Measurements from ENCODE around the gene CDH16. TPM values are rescaled to one million over a fixed set of nuclear protein-coding genes. Genes with fewer than 3 reads are reported as not detected.

The CDH16 gene
- total RNA-seq, 1 experiment from 2014 or later = not detected

- Histone ChIP-seq H3K4me3 (ENCODE audit: low read depth, low read length, poor library complexity, severe bottlenecking) (no peak overlapping the region), H3K36me3 (ENCODE audit: insufficient read depth, low read length, poor library complexity, severe bottlenecking) (no peaks in the 10 kb centered on the region), H3K27me3 (replicated peaks; ENCODE audit: insufficient read depth, low read depth, low read length, poor library complexity) (no peaks in the 10 kb centered on the region), H3K9me3 (ENCODE audit: low read depth, low read length, poor library complexity, severe bottlenecking) (peaks cover 7% of the 10 kb centered on the region), H3K4me1 (ENCODE audit: insufficient read depth, low read length, poor library complexity, severe bottlenecking) (no peaks in the 10 kb centered on the region), H3K27ac (ENCODE audit: low read depth, low read length, poor library complexity, severe bottlenecking) (no peak overlapping the region)
- BruUV-seq (replicated peaks) = no TSS peak
- intact Hi-C loops (cut with micrococcal nuclease; ENCODE audit: unreplicated experiment) = loop anchor here (2.0 to 5.0 kb wide), 3 partner anchors 59 to 444 kb away; partner anchors contain the start of gene MATCAP1
- POLR2A ChIA-PET (ENCODE audit: low non-redundant PET) = interaction anchor here (0.6 kb wide), 2 partner anchors 53 to 261 kb away, joined by 3 read pairs; no protein-coding TSS in a partner anchor
- DNase-seq (ENCODE audit: low spot score) = no peak
- no peak for TF ChIP-seq EZH2 (IDR thresholded peaks at IDR 0.05; ENCODE audit: borderline replicate concordance, low read depth, low read length, poor library complexity, severe bottlenecking)
- TF ChIP-seq, protein P1, sequence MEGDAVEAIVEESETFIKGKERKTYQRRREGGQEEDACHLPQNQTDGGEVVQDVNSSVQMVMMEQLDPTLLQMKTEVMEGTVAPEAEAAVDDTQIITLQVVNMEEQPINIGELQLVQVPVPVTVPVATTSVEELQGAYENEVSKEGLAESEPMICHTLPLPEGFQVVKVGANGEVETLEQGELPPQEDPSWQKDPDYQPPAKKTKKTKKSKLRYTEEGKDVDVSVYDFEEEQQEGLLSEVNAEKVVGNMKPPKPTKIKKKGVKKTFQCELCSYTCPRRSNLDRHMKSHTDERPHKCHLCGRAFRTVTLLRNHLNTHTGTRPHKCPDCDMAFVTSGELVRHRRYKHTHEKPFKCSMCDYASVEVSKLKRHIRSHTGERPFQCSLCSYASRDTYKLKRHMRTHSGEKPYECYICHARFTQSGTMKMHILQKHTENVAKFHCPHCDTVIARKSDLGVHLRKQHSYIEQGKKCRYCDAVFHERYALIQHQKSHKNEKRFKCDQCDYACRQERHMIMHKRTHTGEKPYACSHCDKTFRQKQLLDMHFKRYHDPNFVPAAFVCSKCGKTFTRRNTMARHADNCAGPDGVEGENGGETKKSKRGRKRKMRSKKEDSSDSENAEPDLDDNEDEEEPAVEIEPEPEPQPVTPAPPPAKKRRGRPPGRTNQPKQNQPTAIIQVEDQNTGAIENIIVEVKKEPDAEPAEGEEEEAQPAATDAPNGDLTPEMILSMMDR (conservative IDR thresholded peaks at IDR 0.05; ENCODE audit: low read depth, low read length) = no peak
- CTCF ChIA-PET = interaction anchor here (0.6 to 1.3 kb wide), 5 partner anchors 182 to 1052 kb away, joined by 3 to 14 read pairs (median 3); no protein-coding TSS in a partner anchor
Measured at GRCh38 chr16:66953462-66954096, 34.9 kb upstream of the CDH16 start.

DNA sequence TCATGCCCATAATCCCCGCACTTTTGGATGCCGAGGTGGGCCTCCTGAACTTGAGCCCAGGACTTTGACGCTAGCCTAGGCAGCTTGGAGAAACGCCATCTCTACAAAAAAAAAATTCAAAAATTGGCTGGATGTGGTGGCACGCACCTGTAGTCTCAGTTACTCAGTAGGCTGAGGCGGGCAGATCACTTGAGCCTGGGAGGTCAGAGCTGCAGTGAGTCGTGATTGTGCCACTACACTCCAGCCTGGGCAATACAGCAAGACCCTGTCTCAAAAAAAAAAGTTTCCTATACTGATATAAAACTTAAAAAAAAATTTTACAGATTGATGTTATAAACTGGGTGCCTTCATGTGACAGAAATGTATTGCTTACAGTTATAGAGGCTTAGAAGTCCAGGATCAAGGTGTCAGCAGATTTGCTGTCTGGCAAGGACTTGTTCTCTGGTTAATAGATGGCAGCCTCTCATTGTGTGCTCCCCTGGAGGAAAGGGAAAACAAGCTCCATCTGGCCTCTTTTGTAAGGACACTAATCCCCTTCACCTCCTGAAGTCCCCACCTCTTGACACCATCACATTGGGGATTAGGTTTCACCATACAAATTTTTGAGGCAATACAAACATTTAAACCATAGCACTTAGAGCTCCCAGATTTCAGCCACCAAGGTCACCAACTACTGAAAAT lies 33.9 kb upstream of the CDH16 start:
- CTCF ChIA-PET = interaction anchor here (1.2 kb wide), 1 partner anchor 8 kb away, joined by 3 read pairs; the partner anchor contains the start of gene CES3
- Histone ChIP-seq H3K36me3 (ENCODE audit: insufficient read depth, low read length, poor library complexity, severe bottlenecking) (no peaks in the 10 kb centered on the region), H3K4me1 (ENCODE audit: insufficient read depth, low read length, poor library complexity, severe bottlenecking) (no peaks in the 10 kb centered on the region), H3K27me3 (replicated peaks; ENCODE audit: insufficient read depth, low read depth, low read length, poor library complexity) (no peaks in the 10 kb centered on the region), H3K4me3 (ENCODE audit: low read depth, low read length, poor library complexity, severe bottlenecking) (no peak overlapping the region), H3K27ac (ENCODE audit: low read depth, low read length, poor library complexity, severe bottlenecking) (no peak overlapping the region), H3K9me3 (ENCODE audit: low read depth, low read length, poor library complexity, severe bottlenecking) (peaks cover 7% of the 10 kb centered on the region)
- intact Hi-C loops (cut with micrococcal nuclease; ENCODE audit: unreplicated experiment) = loop anchor here (5.0 kb wide), 2 partner anchors 60 to 445 kb away; no protein-coding TSS in a partner anchor
- TF ChIP-seq EZH2 (IDR thresholded peaks at IDR 0.05; ENCODE audit: borderline replicate concordance, low read depth, low read length, poor library complexity, severe bottlenecking) = no peak
- TF ChIP-seq, protein P1 (conservative IDR thresholded peaks at IDR 0.05; ENCODE audit: low read depth, low read length) = no peak
- no TSS peak for BruUV-seq (replicated peaks)
- DNase-seq (ENCODE audit: low spot score) = no peak
- POLR2A ChIA-PET (ENCODE audit: low non-redundant PET) = no interaction called here

DNA sequence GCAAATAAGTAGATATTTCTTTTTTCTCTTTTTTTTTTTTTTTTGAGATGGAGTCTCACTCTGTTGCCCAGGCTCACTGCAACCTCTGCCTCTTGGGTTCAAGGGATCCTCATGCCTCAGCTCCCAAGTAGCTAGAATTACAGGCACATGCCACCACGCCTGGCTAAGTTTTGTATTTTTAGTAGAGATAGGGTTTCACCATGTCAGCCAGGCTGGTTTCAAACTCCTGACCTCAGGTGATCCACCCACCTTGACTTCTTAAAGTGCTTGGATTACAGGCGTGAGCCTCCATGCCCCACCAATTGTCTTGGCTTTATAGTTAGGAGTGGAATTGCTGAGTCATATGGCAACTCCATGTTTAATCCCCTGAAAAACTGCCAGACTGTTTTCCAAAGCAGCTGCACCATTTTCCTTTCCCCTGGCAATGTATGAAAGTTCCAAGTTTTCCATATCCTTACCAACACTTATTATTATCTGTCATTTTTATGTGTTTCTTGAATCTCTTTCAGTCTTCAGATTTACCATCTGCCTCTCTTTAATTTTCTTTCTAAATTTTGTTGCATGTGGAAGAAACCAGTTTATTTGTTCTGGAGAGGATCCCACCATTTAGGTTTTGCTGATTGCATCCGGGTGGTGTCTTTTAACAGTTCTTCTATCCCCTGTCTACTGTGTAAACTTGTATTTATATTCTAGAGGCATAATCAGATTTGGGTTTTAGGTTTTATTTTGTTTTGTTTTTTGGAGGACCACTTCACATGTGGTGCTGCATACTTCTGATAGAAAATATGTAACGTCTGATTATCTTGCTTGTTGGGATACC lies 32.5 kb upstream of the CDH16 start:
- intact Hi-C loops (cut with micrococcal nuclease; ENCODE audit: unreplicated experiment) = loop anchor here (5.0 kb wide), 2 partner anchors 61 to 446 kb away; no protein-coding TSS in a partner anchor
- BruUV-seq (replicated peaks) = no TSS peak
- Histone ChIP-seq H3K27ac (ENCODE audit: low read depth, low read length, poor library complexity, severe bottlenecking) (no peak overlapping the region), H3K9me3 (ENCODE audit: low read depth, low read length, poor library complexity, severe bottlenecking) (peaks cover 7% of the 10 kb centered on the region), H3K4me3 (ENCODE audit: low read depth, low read length, poor library complexity, severe bottlenecking) (no peak overlapping the region), H3K36me3 (ENCODE audit: insufficient read depth, low read length, poor library complexity, severe bottlenecking) (no peaks in the 10 kb centered on the region), H3K4me1 (ENCODE audit: insufficient read depth, low read length, poor library complexity, severe bottlenecking) (no peaks in the 10 kb centered on the region), H3K27me3 (replicated peaks; ENCODE audit: insufficient read depth, low read depth, low read length, poor library complexity) (no peaks in the 10 kb centered on the region)
- no peak for DNase-seq (ENCODE audit: low spot score)
- ChIA-PET POLR2A (ENCODE audit: low non-redundant PET) (interaction anchor here (0.7 kb wide), 1 partner anchor 260 kb away, joined by 3 read pairs; no protein-coding TSS in a partner anchor), CTCF (no interaction called here)
- TF ChIP-seq, protein P1 (conservative IDR thresholded peaks at IDR 0.05; ENCODE audit: low read depth, low read length) = no peak
- TF ChIP-seq EZH2 (IDR thresholded peaks at IDR 0.05; ENCODE audit: borderline replicate concordance, low read depth, low read length, poor library complexity, severe bottlenecking) = no peak

Measured in A673 (cell line).